ENCODE data around the gene NCOA3. TPM values are rescaled to one million over a fixed set of nuclear protein-coding genes. Genes with fewer than 3 reads are reported as not detected.

Gene NCOA3
- total and polyA plus RNA-seq, 10 of the 15 experiments (the other 5 are each of a cell fraction or from before 2014, with no cell fraction given): 16.9 to 96.2 (median 73.6) TPM

- peak; percentile 53 to 57; a peak in 2 of 4 replicates for TF ChIP-seq IKZF2 (IDR thresholded peaks at IDR 0.05)
- TF ChIP-seq NFXL1 (IDR thresholded peaks at IDR 0.05; ENCODE audit: borderline replicate concordance): 0 out of 2 replicates have a peak, but pooled peaks have one; percentile 4
- no peak for TF ChIP-seq SRF (IDR thresholded peaks at IDR 0.05; ENCODE audit: low read depth in 2 of 2, low read length in 2 of 2)
- TF ChIP-seq CHD2 (IDR thresholded peaks at IDR 0.05; ENCODE audit: borderline replicate concordance, low read depth, low read length): no peak
- no peak for TF ChIP-seq ZNF217 (IDR thresholded peaks at IDR 0.05)
- TF ChIP-seq PML (IDR thresholded peaks at IDR 0.05; ENCODE audit: low read length): no peak
- no peak for TF ChIP-seq CHD4 (IDR thresholded peaks at IDR 0.05)
- TF ChIP-seq KDM1A (IDR thresholded peaks at IDR 0.05; ENCODE audit: borderline replicate concordance): no peak
- no peak for TF ChIP-seq SIX5 (IDR thresholded peaks at IDR 0.05; ENCODE audit: low read depth, low read length, severe bottlenecking)
- no peak for TF ChIP-seq GATAD2B (conservative IDR thresholded peaks at IDR 0.05; ENCODE audit: low read depth)
- TF ChIP-seq NR2C2 (IDR thresholded peaks at IDR 0.05; ENCODE audit: borderline replicate concordance, control insufficient read depth, insufficient read length, low read depth): no peak
- TF ChIP-seq ZNF592 (IDR thresholded peaks at IDR 0.05): no peak
- TF ChIP-seq JUND (IDR thresholded peaks at IDR 0.05; ENCODE audit: low read depth, low read length): no peak
- no peak for TF ChIP-seq ZBTB33 (IDR thresholded peaks at IDR 0.05)
- no peak for TF ChIP-seq GABPA (IDR thresholded peaks at IDR 0.05; ENCODE audit: low read depth)
- no peak for TF ChIP-seq POLR2A (IDR thresholded peaks at IDR 0.05; ENCODE audit: low read depth, low read length)
- TF ChIP-seq PKNOX1 (IDR thresholded peaks at IDR 0.05): peak; percentile 44; the same call in 1 of the 2 replicates
- peak; percentile 39; the same call in 1 of the 2 replicates for TF ChIP-seq RELB (IDR thresholded peaks at IDR 0.05; ENCODE audit: low read depth)
- TF ChIP-seq RFX5 (IDR thresholded peaks at IDR 0.05; ENCODE audit: low read depth, low read length): no peak
- TF ChIP-seq ZNF622 (IDR thresholded peaks at IDR 0.05): no peak
- TF ChIP-seq DPF2 (IDR thresholded peaks at IDR 0.05): no peak
- no peak for TF ChIP-seq LARP7 (IDR thresholded peaks at IDR 0.05)
- TF ChIP-seq MTA2 (IDR thresholded peaks at IDR 0.05; ENCODE audit: low read depth): no peak; the same call in 1 of the 2 replicates
- peak; percentile 47; the same call in 1 of the 2 replicates for TF ChIP-seq RUNX3 (IDR thresholded peaks at IDR 0.05; ENCODE audit: low read length)
Observed at GRCh38 chr20:47466704-47467459, 34.8 kb upstream of the NCOA3 start (continued).

All from GM12878 (cell line).